Middle frontal gyrus (tissue), 1 donor: ENCODE results near the gene JAK1.
"Not testable (repeated sequence)": the region's sequence is repeated elsewhere in the genome, so short reads cannot be mapped to it uniquely, and the experiment has no call there.

ENCODE experiments used
- DNase-seq: peaks from one replicate; pipeline ENCODE4 v3.0.0-alpha.2; 2015; ENCODE audit warnings: low spot score; ENCODE audit errors: extremely low spot score

Gene JAK1

GRCh38 chr1:64966158-64966971, at the start of gene JAK1:
JAK1 (minus strand) TSS chr1:64966549; CDS start chr1:64886264, 80,285 bp downstream.
- DNase-seq, result peak; percentile 75

- no peak for DNase-seq
These were observed 48.0 kb upstream of the JAK1 start for GRCh38 chr1:65014321-65014720.

GRCh38 chr1:65011983-65012382, 45.6 kb upstream of the JAK1 start:
- DNase-seq, result no peak

- DNase-seq, result no peak
These were observed 43.5 kb upstream of the JAK1 start for GRCh38 chr1:65009724-65010420.

- no peak for DNase-seq
These were observed 42.8 kb upstream of the JAK1 start for GRCh38 chr1:65009176-65009575.

- no peak for DNase-seq
These were observed 40.5 kb upstream of the JAK1 start for GRCh38 chr1:65006806-65007205.

- no peak for DNase-seq
These were observed 36.9 kb upstream of the JAK1 start for GRCh38 chr1:65003316-65003664.

GRCh38 chr1:65002508-65003315, 36.4 kb upstream of the JAK1 start:
- peak; percentile 35 for DNase-seq

GRCh38 chr1:65002156-65002507, 35.8 kb upstream of the JAK1 start:
- no peak for DNase-seq

- DNase-seq, result no peak
These were observed 35.0 kb upstream of the JAK1 start for GRCh38 chr1:65001231-65001792.

- not testable (repeated sequence) for DNase-seq
These were observed 32.1 kb upstream of the JAK1 start for GRCh38 chr1:64998425-64998948.

GRCh38 chr1:64996541-64997257, 30.4 kb upstream of the JAK1 start:
- DNase-seq, result no peak

- no peak for DNase-seq
These were observed 29.0 kb upstream of the JAK1 start for GRCh38 chr1:64995316-64995715.

- DNase-seq, result no peak
These were observed 20.8 kb upstream of the JAK1 start for GRCh38 chr1:64986903-64987871.

- DNase-seq, result no peak
These were observed 18.4 kb upstream of the JAK1 start for GRCh38 chr1:64984737-64985136.

- DNase-seq, result no peak
These were observed 17.8 kb upstream of the JAK1 start for GRCh38 chr1:64984106-64984505.

GRCh38 chr1:64983110-64983509, 16.8 kb upstream of the JAK1 start:
- no peak for DNase-seq

GRCh38 chr1:64981601-64982533, 15.5 kb upstream of the JAK1 start:
- no peak for DNase-seq
